Tibial artery (tissue), 4 donors: ENCODE data around the gene RREB1.

Source experiments
- DNase-seq, 2 donors: peaks; one replicate each; pipeline ENCODE4 v3.0.0-alpha.2; 2019
- H3K27ac ChIP-seq, 2 donors: fragments of 200-600 bp; sonication (generic) in 1 of 2; 1 replicate in 1 of 2; 2 replicates in 1 of 2; pipeline ENCODE4 v1.5.1; 2018 to 2019; ENCODE audit warnings: mild to moderate bottlenecking in 1 of 2
- H3K27me3 ChIP-seq, 2 donors: fragments of 200-600 bp; sonication (generic) in 1 of 2; one replicate each; pipeline versions ENCODE4 v1.5.1 to v1.6.0; 2016 to 2019
- H3K36me3 ChIP-seq, 3 donors: fragments of 200-600 bp; sonication (generic) in 2 of 3; one replicate each; pipeline ENCODE4 v1.5.1; 2016 to 2019; ENCODE audit warnings: mild to moderate bottlenecking in 2 of 3
- H3K4me1 ChIP-seq, 4 donors: fragments of 200-600 bp; sonication (generic) in 2 of 4; 1 replicate in 3 of 4; 2 replicates in 1 of 4; pipeline ENCODE4 v1.5.1; 2016 to 2019
- H3K4me3 ChIP-seq, 2 donors: fragments of 200-600 bp; sonication (generic) in 1 of 2; 1 replicate in 1 of 2; 2 replicates in 1 of 2; pipeline ENCODE4 v1.5.1; 2018 to 2019; ENCODE audit warnings: mild to moderate bottlenecking in 2 of 2
- H3K9me3 ChIP-seq, 3 donors: fragments of 200-600 bp; sonication (generic) in 1 of 3; one replicate each; pipeline ENCODE4 v1.5.1; 2016 to 2019
- intact Hi-C: fragments of 100-400 bp; cut with DNase I; formaldehyde crosslinking; loops from one replicate; pipeline ENCODE4 v1.15.0; 2023; ENCODE audit warnings: low total_unique reads
- TF ChIP-seq, protein P1 (sequence below), 2 experiments: fragments of 200-600 bp in 1 of 2; fragments of 450-650 bp in 1 of 2; IDR thresholded peaks; one replicate each; pipeline ENCODE4 v1.5.1; 2017 to 2019; ENCODE audit warnings: antibody characterized with exemption in 2 of 2, mild to moderate bottlenecking in 1 of 2, moderate library complexity in 1 of 2

The RREB1 gene

DNA sequence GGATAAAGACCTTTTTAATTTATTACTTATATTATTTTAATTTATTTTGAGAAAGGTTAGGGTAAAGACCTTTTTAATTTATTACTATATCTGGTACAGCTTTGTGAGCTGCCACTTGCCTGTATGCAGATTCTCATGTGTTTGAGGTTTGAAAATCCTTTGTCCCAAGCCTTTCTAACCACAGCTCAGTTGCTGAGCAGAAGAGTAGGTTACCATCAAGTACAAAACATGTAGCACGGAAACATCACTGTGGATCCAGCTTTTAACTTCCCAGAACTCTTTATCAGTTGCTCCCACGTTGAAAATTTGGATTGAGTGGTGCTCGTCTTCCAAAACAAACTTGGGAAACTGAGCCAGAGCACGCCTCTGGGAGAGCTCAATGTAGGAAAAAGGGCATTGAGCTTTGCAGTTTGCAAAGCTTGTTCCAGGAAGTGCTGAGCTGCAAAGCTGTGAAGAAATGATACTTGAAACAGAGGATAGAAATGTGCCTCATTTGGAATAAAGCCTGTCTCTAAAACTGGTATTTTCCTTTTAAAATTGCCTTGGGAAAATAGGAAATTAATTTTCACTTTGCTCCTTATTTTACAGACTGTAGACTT lies 89.0 kb downstream of the RREB1 start:
- H3K27ac ChIP-seq, result no peak overlapping the region
- intact Hi-C loops, result no loop called here
- no peaks in the 10 kb centered on the region for H3K27me3 ChIP-seq
- peaks cover 0 to 9% (median 0%) of the 10 kb centered on the region in 4 donors for H3K4me1 ChIP-seq
- no peak overlapping the region for H3K4me3 ChIP-seq
- H3K9me3 ChIP-seq, result no peaks in the 10 kb centered on the region
- TF ChIP-seq, protein P1, sequence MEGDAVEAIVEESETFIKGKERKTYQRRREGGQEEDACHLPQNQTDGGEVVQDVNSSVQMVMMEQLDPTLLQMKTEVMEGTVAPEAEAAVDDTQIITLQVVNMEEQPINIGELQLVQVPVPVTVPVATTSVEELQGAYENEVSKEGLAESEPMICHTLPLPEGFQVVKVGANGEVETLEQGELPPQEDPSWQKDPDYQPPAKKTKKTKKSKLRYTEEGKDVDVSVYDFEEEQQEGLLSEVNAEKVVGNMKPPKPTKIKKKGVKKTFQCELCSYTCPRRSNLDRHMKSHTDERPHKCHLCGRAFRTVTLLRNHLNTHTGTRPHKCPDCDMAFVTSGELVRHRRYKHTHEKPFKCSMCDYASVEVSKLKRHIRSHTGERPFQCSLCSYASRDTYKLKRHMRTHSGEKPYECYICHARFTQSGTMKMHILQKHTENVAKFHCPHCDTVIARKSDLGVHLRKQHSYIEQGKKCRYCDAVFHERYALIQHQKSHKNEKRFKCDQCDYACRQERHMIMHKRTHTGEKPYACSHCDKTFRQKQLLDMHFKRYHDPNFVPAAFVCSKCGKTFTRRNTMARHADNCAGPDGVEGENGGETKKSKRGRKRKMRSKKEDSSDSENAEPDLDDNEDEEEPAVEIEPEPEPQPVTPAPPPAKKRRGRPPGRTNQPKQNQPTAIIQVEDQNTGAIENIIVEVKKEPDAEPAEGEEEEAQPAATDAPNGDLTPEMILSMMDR (IDR thresholded peaks at IDR 0.05), result no peak
- H3K36me3 ChIP-seq, result peaks cover 0 to 22% (median 0%) of the 10 kb centered on the region in 3 donors
- DNase-seq, result no peak

DNA sequence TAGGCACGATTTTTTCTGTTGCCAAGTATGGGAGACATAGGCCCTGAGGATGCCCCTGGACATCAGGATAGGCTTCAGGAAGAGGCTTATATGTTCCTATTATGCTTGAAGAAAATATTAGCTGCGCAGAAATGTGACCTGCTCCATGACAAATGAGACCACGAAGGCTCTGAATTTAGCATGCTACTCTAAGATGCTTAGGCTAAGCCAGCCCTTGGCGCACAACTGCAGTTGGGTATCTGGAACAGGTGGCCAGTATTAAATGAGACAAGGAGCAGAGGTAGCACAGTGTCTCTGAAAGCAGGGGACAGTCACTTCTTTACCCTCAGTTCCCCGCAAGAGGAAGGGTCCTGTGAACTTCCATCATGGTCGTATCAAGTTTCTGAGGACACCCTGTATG lies 90.0 kb downstream of the RREB1 start:
- Histone ChIP-seq H3K36me3 (peaks cover 0 to 24% (median 0%) of the 10 kb centered on the region in 3 donors), H3K4me3 (no peak overlapping the region), H3K27me3 (no peaks in the 10 kb centered on the region), H3K9me3 (no peaks in the 10 kb centered on the region), H3K4me1 (peaks cover 0 to 17% (median 0%) of the 10 kb centered on the region in 4 donors), H3K27ac (no peak overlapping the region)
- DNase-seq, result no peak
- intact Hi-C loops, result no loop called here
- TF ChIP-seq, protein P1 (IDR thresholded peaks at IDR 0.05), result no peak

DNA sequence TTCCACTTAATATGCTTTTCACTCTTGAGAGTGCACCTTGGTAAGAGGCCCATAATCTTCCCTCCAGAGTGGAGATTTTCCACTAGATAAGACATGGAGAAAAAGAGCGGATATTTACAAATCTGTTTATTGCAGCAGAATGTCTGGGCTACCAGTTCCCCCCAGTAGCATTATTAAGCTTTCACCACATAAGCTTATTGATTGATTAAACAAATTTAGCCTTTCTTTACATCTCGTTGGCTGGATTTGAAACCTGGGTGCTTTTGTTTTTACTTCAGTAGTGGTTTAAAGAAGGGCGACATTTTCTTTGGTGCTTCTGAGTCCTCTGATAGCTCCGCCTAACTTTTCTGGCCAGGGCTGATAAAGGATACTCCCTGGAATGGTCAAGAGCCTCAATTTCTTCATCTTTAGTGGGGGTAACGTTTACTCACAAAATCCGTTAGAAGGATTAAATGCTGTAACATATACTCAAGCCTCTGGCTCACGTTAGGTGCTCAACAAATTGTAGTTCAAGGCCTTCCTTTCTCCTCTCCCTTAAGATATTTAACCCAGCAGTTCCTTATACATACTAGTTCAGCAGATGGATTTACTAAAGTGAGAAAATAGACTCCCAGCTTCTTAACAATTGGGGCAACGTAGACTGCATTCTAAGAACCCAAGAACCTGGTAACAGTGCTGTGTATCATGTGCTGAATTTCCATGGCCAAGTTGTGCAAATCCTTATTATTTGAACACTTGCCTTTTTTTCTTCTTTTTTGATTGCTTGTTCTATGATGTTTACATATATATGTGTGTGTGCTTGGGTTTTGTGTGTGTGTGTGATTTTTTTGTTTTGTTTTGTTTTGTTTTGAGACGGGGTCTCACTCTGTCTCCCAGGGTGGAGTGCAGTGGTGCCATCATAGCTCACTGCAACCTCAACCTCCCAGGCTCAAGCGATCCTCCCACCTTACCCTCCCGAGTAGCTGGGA lies 91.4 kb downstream of the RREB1 start:
- no peaks in the 10 kb centered on the region for H3K27me3 ChIP-seq
- no peak overlapping the region for H3K4me3 ChIP-seq
- intact Hi-C loops, result no loop called here
- TF ChIP-seq, protein P1 (IDR thresholded peaks at IDR 0.05), result no peak
- peaks cover 0 to 17% (median 0%) of the 10 kb centered on the region in 4 donors for H3K4me1 ChIP-seq
- no peak for DNase-seq
- H3K9me3 ChIP-seq, result no peaks in the 10 kb centered on the region
- H3K36me3 ChIP-seq, result peaks cover 0 to 32% (median 0%) of the 10 kb centered on the region in 3 donors
- H3K27ac ChIP-seq, result no peak overlapping the region

DNA sequence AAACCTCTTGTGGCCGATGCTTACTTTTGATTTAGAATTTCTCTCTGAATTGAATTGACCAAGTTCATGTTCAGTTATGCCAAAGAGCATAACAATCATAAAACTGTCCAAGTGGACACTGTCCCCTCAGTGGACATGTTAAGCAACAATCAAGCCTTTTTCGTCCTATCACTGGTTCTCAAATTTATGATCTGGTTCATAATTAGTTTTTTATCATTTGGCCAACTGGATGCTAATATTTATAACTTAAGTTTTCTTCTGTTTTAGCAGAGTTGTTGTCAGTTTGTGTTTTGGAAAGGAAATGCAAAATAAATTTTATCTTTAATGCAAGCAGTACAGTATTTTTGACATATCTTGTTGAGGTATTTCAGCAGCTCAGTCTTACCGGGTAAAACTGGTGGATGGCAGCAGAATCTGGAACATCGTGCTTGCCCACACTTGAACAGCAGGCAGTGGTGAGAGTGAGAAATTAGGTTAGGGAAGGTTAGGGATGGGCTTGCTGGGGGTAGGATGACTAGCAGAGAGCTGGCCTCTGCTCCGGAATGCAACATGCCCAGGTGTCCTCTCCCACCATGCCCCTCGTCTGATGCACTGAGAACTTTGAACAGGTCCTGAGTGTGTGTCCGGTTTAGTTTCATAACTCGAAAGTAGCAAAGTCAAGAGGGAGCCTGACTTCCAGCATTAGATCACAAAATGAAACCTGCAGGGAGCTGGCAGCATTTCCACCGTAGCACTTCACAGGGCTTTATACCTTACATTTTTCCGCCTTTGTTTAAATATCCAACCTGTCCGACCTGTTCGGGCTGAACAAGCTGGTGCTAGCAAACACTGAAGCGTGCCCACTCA lies 93.1 kb downstream of the RREB1 start:
- Histone ChIP-seq H3K9me3 (no peaks in the 10 kb centered on the region), H3K27ac (no peak overlapping the region), H3K4me3 (no peak overlapping the region), H3K36me3 (peaks cover 0 to 33% (median 6%) of the 10 kb centered on the region in 3 donors), H3K4me1 (peaks cover 0 to 14% (median 0%) of the 10 kb centered on the region in 4 donors), H3K27me3 (no peaks in the 10 kb centered on the region)
- intact Hi-C loops, result no loop called here
- TF ChIP-seq, protein P1 (IDR thresholded peaks at IDR 0.05), result no peak
- no peak for DNase-seq

DNA sequence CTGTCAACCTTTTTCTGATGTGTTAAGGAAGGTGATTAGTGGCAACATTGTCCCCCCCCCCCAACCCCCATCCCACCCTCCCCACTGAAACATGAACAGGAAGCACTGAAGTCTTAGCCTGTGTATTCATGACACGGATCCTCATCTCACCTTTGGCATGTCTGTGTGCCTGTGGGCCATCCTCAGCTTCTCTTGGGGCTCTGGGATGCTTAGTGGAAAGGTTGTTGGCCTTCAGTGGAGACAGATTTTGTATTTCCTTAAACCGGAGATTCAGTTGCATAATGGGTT lies 93.6 kb downstream of the RREB1 start:
- no peak for DNase-seq
- peaks cover 0 to 11% (median 0%) of the 10 kb centered on the region in 4 donors for H3K4me1 ChIP-seq
- TF ChIP-seq, protein P1 (IDR thresholded peaks at IDR 0.05), result no peak
- intact Hi-C loops, result no loop called here
- no peak overlapping the region for H3K4me3 ChIP-seq
- H3K27me3 ChIP-seq, result no peaks in the 10 kb centered on the region
- no peaks in the 10 kb centered on the region for H3K9me3 ChIP-seq
- H3K36me3 ChIP-seq, result peaks cover 0 to 35% (median 6%) of the 10 kb centered on the region in 3 donors
- no peak overlapping the region for H3K27ac ChIP-seq
